OCI-LY7 (cell line): ENCODE measurements around the gene ZNF135. TPM values are rescaled to one million over a fixed set of nuclear protein-coding genes. Genes with fewer than 3 reads are reported as not detected.

Experiments
- BruUV-seq: library from RNA; stranded (reverse); fragments of 400-500 nt; replicated peaks from 2 replicates; lab custom pipeline; 2021; lab: Mats Ljungman, UMichigan
- CTCF ChIA-PET: fragments of 300-600 bp; sonication (Branson Sonifier 250); formaldehyde crosslinking; loops from one replicate; lab custom pipeline; 2022; ENCODE audit warnings: antibody characterized with exemption; ENCODE audit not compliant: unreplicated experiment; lab: Charles Lee
- POLR2A ChIA-PET: fragments of 300-600 bp; sonication (Branson Sonifier 250); formaldehyde crosslinking; loops from one replicate; lab custom pipeline; 2022; ENCODE audit warnings: antibody characterized with exemption; lab: Charles Lee
- DNase-seq: peaks from one replicate; pipeline ENCODE4 v3.0.0-alpha.2; 2015; ENCODE audit warnings: low spot score
- H2AFZ ChIP-seq: fragments of 200-600 bp; sonication (generic), shearing (Covaris generic); 2 replicates; pipeline ENCODE4 v1.6.1; 2014; ENCODE audit warnings: mild to moderate bottlenecking, antibody characterized with exemption, low read length, moderate library complexity
- H3K27ac ChIP-seq: fragments of 200-600 bp; sonication (generic); 2 replicates; pipeline ENCODE4 v1.5.1; 2014; ENCODE audit warnings: mixed run types, low read depth, mild to moderate bottlenecking, moderate library complexity, low read length, inconsistent platforms; ENCODE audit not compliant: poor library complexity, severe bottlenecking
- H3K36me3 ChIP-seq: fragments of 200-600 bp; sonication (generic); 2 replicates; pipeline ENCODE4 v1.6.1; 2014; ENCODE audit warnings: mild to moderate bottlenecking, antibody characterized with exemption, low read length, moderate library complexity, mixed read lengths; ENCODE audit not compliant: insufficient read depth
- H3K4me1 ChIP-seq: fragments of 200-600 bp; sonication (generic); 2 replicates; pipeline ENCODE4 v1.5.1; 2014; ENCODE audit warnings: mild to moderate bottlenecking, low read length; ENCODE audit not compliant: insufficient read depth, poor library complexity, severe bottlenecking
- H3K4me2 ChIP-seq: fragments of 200-600 bp; sonication (generic); 2 replicates; pipeline ENCODE4 v1.6.1; 2014; ENCODE audit warnings: mild to moderate bottlenecking, low read length
- H3K4me3 ChIP-seq: fragments of 200-600 bp; sonication (generic); 2 replicates; pipeline ENCODE4 v1.5.1; 2014; ENCODE audit warnings: mild to moderate bottlenecking, low read depth, low read length; ENCODE audit not compliant: poor library complexity, severe bottlenecking
- H3K79me2 ChIP-seq: fragments of 200-600 bp; sonication (generic); 2 replicates; pipeline ENCODE4 v1.6.1; 2016; ENCODE audit warnings: low read depth, mild to moderate bottlenecking, low read length, moderate library complexity, mixed read lengths; ENCODE audit not compliant: insufficient read depth
- H3K9me2 ChIP-seq: fragments of 200-600 bp; sonication (generic); 2 replicates; pipeline ENCODE4 v1.6.1; 2016; ENCODE audit warnings: mild to moderate bottlenecking, low read length, mixed read lengths; ENCODE audit not compliant: insufficient read depth
- H3K9me3 ChIP-seq: fragments of 200-600 bp; sonication (generic); 2 replicates; pipeline ENCODE4 v1.6.1; 2014; ENCODE audit warnings: mild to moderate bottlenecking, mixed run types, low read length, mixed read lengths
- H4K20me1 ChIP-seq: fragments of 200-600 bp; sonication (generic); 2 replicates; pipeline ENCODE4 v1.6.1; 2014; ENCODE audit warnings: mild to moderate bottlenecking, antibody characterized with exemption, low read length, moderate library complexity, mixed read lengths; ENCODE audit not compliant: insufficient read depth
- CTCF ChIP-seq: fragments of 200-600 bp; sonication (generic); conservative IDR thresholded peaks from 2 replicates; pipeline ENCODE4 v1.5.1; 2014; ENCODE audit warnings: mild to moderate bottlenecking, antibody characterized with exemption, low read length, moderate library complexity, mixed read lengths
- EZH2phosphoT487 ChIP-seq: fragments of 200-600 bp; sonication (generic); IDR thresholded peaks from 2 replicates; pipeline ENCODE4 v1.6.1; 2018; ENCODE audit warnings: low read depth, borderline replicate concordance, mild to moderate bottlenecking, mixed run types, antibody characterized with exemption, low read length, moderate library complexity, mixed read lengths
- intact Hi-C: fragments of 100-400 bp; cut with micrococcal nuclease; formaldehyde crosslinking; loops from one replicate; pipeline ENCODE4 v1.10.0; 2022; ENCODE audit not compliant: unreplicated experiment
- total RNA-seq, 2 experiments: library from RNA; depleted of rRNA in 1 of 2; stranded (reverse); fragments of >200 nt in 1 of 2; shearing (Covaris generic) in 1 of 2; gene quantifications; 2 replicates each; pipeline ENCODE4 v1.2.3, GENCODE V29; 2014 to 2022

Gene ZNF135
- total RNA-seq, 2 experiments from 2014 or later = not detected

- Histone ChIP-seq H3K4me2 (no peak overlapping the region), H3K4me3 (no peak overlapping the region), H3K27ac (no peak overlapping the region), H3K79me2 (no peaks in the 10 kb centered on the region), H4K20me1 (no peaks in the 10 kb centered on the region), H3K36me3 (no peaks in the 10 kb centered on the region), H3K9me2 (no peaks in the 10 kb centered on the region), H3K4me1 (no peaks in the 10 kb centered on the region), H2AFZ (no peak overlapping the region), H3K9me3 (no peaks in the 10 kb centered on the region; the same call in 1 of the 2 replicates)
- no TSS peak for BruUV-seq
- intact Hi-C loops = no loop called here
- DNase-seq = no peak
- ChIA-PET POLR2A (no interaction called here), CTCF (no interaction called here)
- TF ChIP-seq CTCF (no peak), EZH2phosphoT487 (no peak)
Observed at GRCh38 chr19:58009666-58010301, 49.3 kb upstream of the ZNF135 start.

GRCh38 chr19:58010507-58010906 lies 48.6 kb upstream of the ZNF135 start:
- TF ChIP-seq EZH2phosphoT487 (no peak), CTCF (no peak)
- H3K9me3 ChIP-seq = no peaks in the 10 kb centered on the region; the same call in 1 of the 2 replicates
- ChIA-PET POLR2A (no interaction called here), CTCF (no interaction called here)
- no peaks in the 10 kb centered on the region for H3K36me3 ChIP-seq
- no peaks in the 10 kb centered on the region for H4K20me1 ChIP-seq
- H3K9me2 ChIP-seq = no peaks in the 10 kb centered on the region
- no peak overlapping the region for H3K4me2 ChIP-seq
- no peaks in the 10 kb centered on the region for H3K79me2 ChIP-seq
- H3K27ac ChIP-seq = no peak overlapping the region
- no TSS peak for BruUV-seq
- H3K4me1 ChIP-seq = no peaks in the 10 kb centered on the region
- no peak overlapping the region for H2AFZ ChIP-seq
- no peak overlapping the region for H3K4me3 ChIP-seq
- intact Hi-C loops = no loop called here
- DNase-seq = no peak

GRCh38 chr19:58014141-58014540 lies 44.9 kb upstream of the ZNF135 start:
- TF ChIP-seq CTCF = no peak
- TF ChIP-seq EZH2phosphoT487 = no peak
- POLR2A ChIA-PET = no interaction called here
- no peaks in the 10 kb centered on the region for H3K9me3 ChIP-seq
- no peaks in the 10 kb centered on the region for H3K4me1 ChIP-seq
- H3K36me3 ChIP-seq = no peaks in the 10 kb centered on the region
- H3K9me2 ChIP-seq = no peaks in the 10 kb centered on the region
- H3K27ac ChIP-seq = no peak overlapping the region
- no peak for DNase-seq
- no peak overlapping the region for H3K4me2 ChIP-seq
- CTCF ChIA-PET = no interaction called here
- no peaks in the 10 kb centered on the region for H4K20me1 ChIP-seq
- no peak overlapping the region for H2AFZ ChIP-seq
- intact Hi-C loops = no loop called here
- H3K79me2 ChIP-seq = no peaks in the 10 kb centered on the region
- BruUV-seq = no TSS peak
- H3K4me3 ChIP-seq = no peak overlapping the region
